T-cell (primary cell): ENCODE data around the gene ELL2. TPM values are rescaled to one million over a fixed set of nuclear protein-coding genes. Genes with fewer than 3 reads are reported as not detected.

Experiments used
- ATAC-seq, 4 experiments: fragments of 200-7000 bp in 3 of 4; fragments of 150-1000 bp in 1 of 4; cut with Tn5 transposase; replicated peaks in 1 of 4; 1 replicate in 3 of 4; 2 replicates in 1 of 4; pipeline ENCODE4 v1.10.0; 2021; ENCODE audit warnings: moderate library complexity in 3 of 4, mild to moderate bottlenecking in 2 of 4, moderate number of reproducible peaks in 1 of 4
- CTCF ChIA-PET, 2 donors: fragments of 300-600 bp; sonication (Branson Sonifier 250); formaldehyde crosslinking; loops; one replicate each; lab custom pipeline; 2022; ENCODE audit warnings: antibody characterized with exemption in 2 of 2; lab: Charles Lee
- POLR2A ChIA-PET, 2 donors: fragments of 300-600 bp; sonication (Branson Sonifier 250); formaldehyde crosslinking; loops; one replicate each; lab custom pipeline; 2022; ENCODE audit warnings: antibody characterized with exemption in 2 of 2; lab: Charles Lee
- DNase-seq, 35 experiments: peaks; one replicate each; pipeline versions ENCODE4 v3.0.0 to v3.0.0-alpha.2; 2013 to 2023
- H3K27ac ChIP-seq: one replicate; pipeline ENCODE4 v1.5.1; 2013; ENCODE audit warnings: low read length
- H3K27me3 ChIP-seq, 2 experiments: replicated peaks in 1 of 2; 1 replicate in 1 of 2; 2 replicates in 1 of 2; pipeline versions ENCODE4 v1.6.1 to v1.7.0; 2013; ENCODE audit warnings: low read length in 1 of 2, mixed read lengths in 1 of 2; ENCODE audit not compliant: control insufficient read depth in 2 of 2, insufficient read depth in 2 of 2; ENCODE audit errors: extremely low read depth in 1 of 2
- H3K36me3 ChIP-seq, 2 donors: 1 replicate in 1 of 2; 2 replicates in 1 of 2; pipeline versions ENCODE4 v1.6.1 to v1.7.0; 2013; ENCODE audit warnings: low read length in 1 of 2; ENCODE audit not compliant: control insufficient read depth in 2 of 2, insufficient read depth in 1 of 2; ENCODE audit errors: extremely low read depth in 1 of 2
- H3K4me1 ChIP-seq, 2 experiments: 1 replicate in 1 of 2; 2 replicates in 1 of 2; pipeline versions ENCODE4 v1.6.1 to v1.7.0; 2013; ENCODE audit warnings: low read length in 2 of 2, mixed read lengths in 1 of 2; ENCODE audit not compliant: insufficient read depth in 2 of 2, control insufficient read depth in 1 of 2; ENCODE audit errors: extremely low read depth in 1 of 2
- H3K4me3 ChIP-seq, 2 donors: 1 replicate in 1 of 2; 2 replicates in 1 of 2; pipeline versions ENCODE4 v1.5.1 to v1.7.0; 2013; ENCODE audit warnings: mild to moderate bottlenecking in 2 of 2, low read length in 1 of 2, moderate library complexity in 1 of 2; ENCODE audit not compliant: control insufficient read depth in 1 of 2; ENCODE audit errors: extremely low read depth in 1 of 2
- H3K9me3 ChIP-seq: 2 replicates; pipeline ENCODE4 v1.7.0; 2013
- H3K27ac Mint-ChIP-seq, 2 donors: one replicate each; pipeline ENCODE4 v1.8.0; 2020 to 2021; ENCODE audit warnings: mild to moderate bottlenecking in 2 of 2, mixed read lengths in 2 of 2
- H3K27me3 Mint-ChIP-seq, 2 donors: one replicate each; pipeline ENCODE4 v1.8.0; 2021 to 2022; ENCODE audit warnings: mixed read lengths in 2 of 2
- H3K36me3 Mint-ChIP-seq: one replicate; pipeline ENCODE4 v1.8.0; 2021; ENCODE audit warnings: mixed read lengths
- H3K4me1 Mint-ChIP-seq, 3 donors: one replicate each; pipeline ENCODE4 v1.8.0; 2020 to 2022; ENCODE audit warnings: mixed read lengths in 3 of 3, mild to moderate bottlenecking in 1 of 3
- H3K4me3 Mint-ChIP-seq, 3 donors: one replicate each; pipeline ENCODE4 v1.8.0; 2020 to 2022; ENCODE audit warnings: mild to moderate bottlenecking in 3 of 3, mixed read lengths in 3 of 3, moderate library complexity in 3 of 3
- H3K9me3 Mint-ChIP-seq, 3 donors: one replicate each; pipeline ENCODE4 v1.8.0; 2020 to 2022; ENCODE audit warnings: mixed read lengths in 3 of 3
- WGBS: methylation state at CpG from one replicate; pipeline ENCODE4 v1.1.5; 2013; ENCODE audit warnings: missing lambda C conversion rate; ENCODE audit not compliant: insufficient coverage; 5-methylcytosine and 5-hydroxymethylcytosine counted together
- total RNA-seq, 35 experiments: library from RNA in 6 of 35; stranded (reverse) in 6 of 35; fragments of 120-200 nt in 1 of 35; gene quantifications; one replicate each; pipeline versions ENCODE4 v1.2.1 to v1.2.4 and lab custom pipeline; 2013 to 2026

Gene ELL2
- total RNA-seq, 5 donors from 2014 or later (not counting 1 experiment from before 2014, with no cell fraction given): 10.3 to 57.8 (median 11.3) TPM

GRCh38 chr5:95966005-95966404, 4.4 kb upstream of the ELL2 start:
- H3K27ac Mint-ChIP-seq: no peak overlapping the region
- Histone ChIP-seq H3K9me3 (no peaks in the 10 kb centered on the region), H3K27ac (no peak overlapping the region), H3K36me3 (no peaks in the 10 kb centered on the region), H3K4me1 (peaks cover 0 to 11% of the 10 kb centered on the region in 2 experiments), H3K27me3 (no peaks in the 10 kb centered on the region), H3K4me3 (no peak overlapping the region)
- 90% methylated on average over 1 of the region's 2 CpGs for WGBS
- DNase-seq: no peak
- H3K4me1 Mint-ChIP-seq: peaks cover 11 to 18% (median 12%) of the 10 kb centered on the region in 3 donors
- ATAC-seq: no peak
- H3K9me3 Mint-ChIP-seq: peaks cover 0 to 10% (median 4%) of the 10 kb centered on the region in 3 donors
- H3K4me3 Mint-ChIP-seq: no peak overlapping the region
- no peaks in the 10 kb centered on the region for H3K27me3 Mint-ChIP-seq
- POLR2A ChIA-PET: no interaction called here
- H3K36me3 Mint-ChIP-seq: no peaks in the 10 kb centered on the region
- CTCF ChIA-PET: interaction anchor here in 1 of 2 donors (0.7 kb wide), 1 partner anchor 110 kb away, joined by 3 read pairs; no protein-coding TSS in a partner anchor

DNA sequence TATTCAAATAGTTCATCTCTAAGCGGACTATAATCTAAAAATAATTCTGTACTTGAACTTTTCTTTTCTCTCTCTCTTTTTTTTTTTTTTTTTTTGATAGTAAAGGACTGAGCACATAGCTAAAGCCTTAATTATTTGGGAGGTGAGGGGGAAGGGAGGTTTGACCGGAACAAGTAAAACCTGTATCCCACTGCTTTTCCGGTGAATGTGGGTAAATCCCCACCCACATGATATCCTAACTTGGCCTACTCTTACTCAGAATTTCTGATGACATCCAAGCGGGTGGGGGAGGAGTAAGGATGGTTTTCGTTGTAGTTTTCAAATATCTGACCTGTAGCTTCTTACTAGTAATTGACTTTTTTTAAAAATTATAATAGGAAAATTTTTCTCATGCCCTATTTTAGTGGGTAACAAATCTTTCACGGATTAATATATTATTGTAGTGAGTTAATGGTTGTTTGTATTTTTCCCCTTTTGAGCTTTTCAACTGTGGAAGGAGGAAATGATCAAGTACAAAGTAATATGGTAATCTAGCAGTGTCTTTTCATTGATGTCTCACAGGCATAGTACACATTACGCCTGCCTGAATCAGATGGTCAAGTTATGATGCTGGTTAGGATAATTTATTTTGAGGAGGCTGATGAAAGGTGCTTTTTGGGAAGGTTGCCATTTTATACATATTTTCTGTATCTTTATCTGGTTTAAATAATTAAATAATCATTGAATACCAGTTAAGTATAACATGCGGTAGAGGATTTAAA, 2.2 kb upstream of the ELL2 start:
- Histone ChIP-seq H3K4me1 (peaks cover 0 to 32% of the 10 kb centered on the region in 2 experiments), H3K4me3 (no peak overlapping the region), H3K27me3 (peaks cover 0 to 9% of the 10 kb centered on the region in 2 experiments), H3K36me3 (no peaks in the 10 kb centered on the region), H3K9me3 (no peaks in the 10 kb centered on the region), H3K27ac (no peak overlapping the region)
- Mint-ChIP-seq H3K4me3 (no peak overlapping the region), H3K27ac (no peak overlapping the region), H3K27me3 (no peaks in the 10 kb centered on the region), H3K36me3 (no peaks in the 10 kb centered on the region), H3K4me1 (peaks cover 33 to 39% (median 33%) of the 10 kb centered on the region in 3 donors), H3K9me3 (no peaks in the 10 kb centered on the region)
- ChIA-PET CTCF (interaction anchor here (0.6 to 2.1 kb wide), 5 partner anchors 8 to 636 kb away, joined by 3 to 7 read pairs (median 3); no protein-coding TSS in a partner anchor), POLR2A (interaction anchor here (0.6 to 0.7 kb wide), 7 partner anchors 17 to 798 kb away, joined by 3 to 7 read pairs (median 5); no protein-coding TSS in a partner anchor)
- ATAC-seq (no peak), DNase-seq (no peak)
- WGBS: 100% methylated on average over 1 of the region's 8 CpGs

- Mint-ChIP-seq H3K4me1 (peaks cover 33 to 48% (median 42%) of the 10 kb centered on the region in 3 donors), H3K27ac (no peak overlapping the region), H3K9me3 (no peaks in the 10 kb centered on the region), H3K27me3 (no peaks in the 10 kb centered on the region), H3K36me3 (no peaks in the 10 kb centered on the region), H3K4me3 (peak overlapping the region; percentile 88 to 93 (median 92))
- peak in 1 of 35 experiments; percentile 27 for DNase-seq
- Histone ChIP-seq H3K9me3 (no peaks in the 10 kb centered on the region), H3K4me1 (peaks cover 0 to 32% of the 10 kb centered on the region in 2 experiments), H3K4me3 (peak overlapping the region in 1 of 2 donors; percentile 65), H3K27me3 (peaks cover 0 to 9% of the 10 kb centered on the region in 2 experiments), H3K36me3 (no peaks in the 10 kb centered on the region), H3K27ac (peak overlapping the region; percentile 84)
- ChIA-PET POLR2A (interaction anchor here (0.5 to 1.5 kb wide), 3 partner anchors 93 to 242 kb away, joined by 3 to 8 read pairs (median 4); no protein-coding TSS in a partner anchor), CTCF (interaction anchor here (0.8 to 1.7 kb wide), 5 partner anchors 94 to 298 kb away, joined by 3 to 6 read pairs (median 3); no protein-coding TSS in a partner anchor)
- no CpG with 5 or more reads among the region's 6 CpGs for WGBS
- ATAC-seq: no peak
Observed at GRCh38 chr5:95962785-95963184, 1.1 kb upstream of the ELL2 start.

DNA sequence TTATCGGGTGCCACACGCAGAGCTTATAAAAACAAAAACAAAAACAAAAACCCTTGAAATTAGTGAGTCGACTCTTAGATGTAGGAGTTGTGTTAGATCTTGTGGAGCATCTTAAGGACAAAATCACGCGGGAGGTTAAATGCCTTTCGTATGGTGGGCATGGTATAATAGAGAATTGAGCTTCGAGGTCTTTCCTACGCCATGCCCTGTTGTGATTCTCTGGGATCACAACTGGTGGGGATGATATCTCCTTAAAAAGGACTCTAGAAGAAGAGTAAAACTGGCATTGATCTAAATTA, 773 bp upstream of the ELL2 start:
- Histone ChIP-seq H3K27ac (peak overlapping the region; percentile 84), H3K9me3 (no peaks in the 10 kb centered on the region), H3K36me3 (no peaks in the 10 kb centered on the region), H3K4me3 (peak overlapping the region; percentile 65 to 88), H3K4me1 (peaks cover 0 to 32% of the 10 kb centered on the region in 2 experiments), H3K27me3 (peaks cover 0 to 9% of the 10 kb centered on the region in 2 experiments)
- Mint-ChIP-seq H3K27me3 (no peaks in the 10 kb centered on the region), H3K9me3 (no peaks in the 10 kb centered on the region), H3K27ac (peak overlapping the region; percentile 87 to 90), H3K36me3 (no peaks in the 10 kb centered on the region), H3K4me1 (peaks cover 33 to 48% (median 42%) of the 10 kb centered on the region in 3 donors), H3K4me3 (peak overlapping the region; percentile 88 to 93 (median 92))
- ATAC-seq (no peak), DNase-seq (no peak)
- CTCF ChIA-PET: interaction anchor here (0.6 to 1.7 kb wide), 6 partner anchors 81 to 298 kb away, joined by 3 to 6 read pairs (median 4); no protein-coding TSS in a partner anchor
- POLR2A ChIA-PET: interaction anchor here (0.5 to 1.5 kb wide), 3 partner anchors 93 to 241 kb away, joined by 3 to 8 read pairs (median 4); no protein-coding TSS in a partner anchor
- WGBS: 46% methylated on average over 5 of the region's 8 CpGs

- Mint-ChIP-seq H3K9me3 (no peaks in the 10 kb centered on the region), H3K4me3 (peak overlapping the region; percentile 93 to 94 (median 93)), H3K36me3 (no peaks in the 10 kb centered on the region), H3K27ac (peak overlapping the region; percentile 78 to 90), H3K27me3 (no peaks in the 10 kb centered on the region), H3K4me1 (peaks cover 33 to 51% (median 49%) of the 10 kb centered on the region in 3 donors)
- ChIA-PET CTCF (interaction anchor here in 1 of 2 donors (0.6 to 1.7 kb wide), 3 partner anchors 23 to 101 kb away, joined by 3 to 6 read pairs (median 3); no protein-coding TSS in a partner anchor), POLR2A (interaction anchor here in 1 of 2 donors (1.2 kb wide), 1 partner anchor 10 kb away, joined by 3 read pairs; no protein-coding TSS in a partner anchor)
- Histone ChIP-seq H3K4me3 (peak overlapping the region; percentile 65 to 88), H3K9me3 (no peaks in the 10 kb centered on the region), H3K27ac (peak overlapping the region; percentile 84), H3K27me3 (peaks cover 0 to 9% of the 10 kb centered on the region in 2 experiments), H3K36me3 (no peaks in the 10 kb centered on the region), H3K4me1 (peaks cover 0 to 32% of the 10 kb centered on the region in 2 experiments)
- DNase-seq: peak; percentile 16 to 85 (median 59)
- peak; percentile 47 to 73 (median 72) for ATAC-seq
- under 1% methylated on average over 90 of the region's 90 CpGs for WGBS
Observed at GRCh38 chr5:95960667-95961616, 709 bp downstream of the ELL2 start.
